Esophagus muscularis mucosa (tissue), 4 donors: ENCODE data around the gene STAT6.

Experiments
- EP300 ChIP-seq: sonication (generic); formaldehyde crosslinking; IDR thresholded peaks from one replicate; pipeline ENCODE4 v1.6.1; 2017; ENCODE audit warnings: antibody characterized with exemption
- POLR2A ChIP-seq: fragments of 450-650 bp; IDR thresholded peaks from one replicate; pipeline ENCODE4 v1.6.1; 2017; ENCODE audit warnings: antibody characterized with exemption, moderate library complexity, mild to moderate bottlenecking, low read depth
- TF ChIP-seq, protein P1 (sequence below), 3 experiments: fragments of 200-600 bp in 2 of 3; fragments of 450-650 bp in 1 of 3; sonication (generic) in 2 of 3; IDR thresholded peaks; one replicate each; pipeline ENCODE4 v1.5.1; 2017 to 2019; ENCODE audit warnings: antibody characterized with exemption in 3 of 3, mild to moderate bottlenecking in 2 of 3, moderate library complexity in 1 of 3

DNA sequence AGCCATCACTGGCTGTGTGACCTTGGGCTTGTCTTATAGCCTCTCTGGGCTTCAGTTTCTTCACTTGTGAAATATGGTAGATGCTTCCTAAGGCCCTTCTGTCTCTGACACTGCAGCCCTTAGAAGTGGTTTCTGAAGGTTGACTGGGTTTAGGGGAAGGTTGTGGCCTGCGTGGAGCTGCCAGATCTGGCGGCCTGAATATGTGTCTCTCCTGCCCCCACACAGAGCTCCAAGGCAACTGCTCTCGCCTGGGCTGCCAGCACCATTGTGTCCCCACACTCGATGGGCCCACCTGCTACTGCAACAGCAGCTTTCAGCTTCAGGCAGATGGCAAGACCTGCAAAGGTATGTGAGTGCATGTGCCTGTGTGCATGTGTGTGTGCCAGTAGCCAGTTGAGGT lies 32.3 kb upstream of the STAT6 start:
- TF ChIP-seq, protein P1, sequence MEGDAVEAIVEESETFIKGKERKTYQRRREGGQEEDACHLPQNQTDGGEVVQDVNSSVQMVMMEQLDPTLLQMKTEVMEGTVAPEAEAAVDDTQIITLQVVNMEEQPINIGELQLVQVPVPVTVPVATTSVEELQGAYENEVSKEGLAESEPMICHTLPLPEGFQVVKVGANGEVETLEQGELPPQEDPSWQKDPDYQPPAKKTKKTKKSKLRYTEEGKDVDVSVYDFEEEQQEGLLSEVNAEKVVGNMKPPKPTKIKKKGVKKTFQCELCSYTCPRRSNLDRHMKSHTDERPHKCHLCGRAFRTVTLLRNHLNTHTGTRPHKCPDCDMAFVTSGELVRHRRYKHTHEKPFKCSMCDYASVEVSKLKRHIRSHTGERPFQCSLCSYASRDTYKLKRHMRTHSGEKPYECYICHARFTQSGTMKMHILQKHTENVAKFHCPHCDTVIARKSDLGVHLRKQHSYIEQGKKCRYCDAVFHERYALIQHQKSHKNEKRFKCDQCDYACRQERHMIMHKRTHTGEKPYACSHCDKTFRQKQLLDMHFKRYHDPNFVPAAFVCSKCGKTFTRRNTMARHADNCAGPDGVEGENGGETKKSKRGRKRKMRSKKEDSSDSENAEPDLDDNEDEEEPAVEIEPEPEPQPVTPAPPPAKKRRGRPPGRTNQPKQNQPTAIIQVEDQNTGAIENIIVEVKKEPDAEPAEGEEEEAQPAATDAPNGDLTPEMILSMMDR (IDR thresholded peaks at IDR 0.05) = no peak
- TF ChIP-seq EP300 (no peak), POLR2A (no peak)
